AG04450 (cell line): ENCODE measurements around the gene TMEM131. TPM values are rescaled to one million over a fixed set of nuclear protein-coding genes. Genes with fewer than 3 reads are reported as not detected.

Source experiments
- CTCF ChIA-PET: fragments of 300-600, 350-600 bp; formaldehyde crosslinking; extraction: SDS; loops from one replicate; lab custom pipeline; 2022; ENCODE audit warnings: antibody characterized with exemption, inconsistent platforms; lab: Charles Lee
- POLR2A ChIA-PET: fragments of 350-600 bp; formaldehyde crosslinking; extraction: SDS; loops from one replicate; lab custom pipeline; 2021; ENCODE audit warnings: antibody characterized with exemption, inconsistent platforms; lab: Yijun Ruan, JAX
- DNase-seq: peaks from one replicate; pipeline ENCODE4 v3.0.0-alpha.2; 2011; ENCODE audit warnings: low read depth, low spot score
- H3K27ac ChIP-seq: one replicate; pipeline ENCODE4 v1.5.1; 2012; ENCODE audit warnings: low read depth, low read length, control low read depth
- H3K27me3 ChIP-seq: one replicate; pipeline ENCODE4 v1.6.0; 2012; ENCODE audit warnings: low read length; ENCODE audit not compliant: control insufficient read depth, insufficient read depth
- H3K4me3 ChIP-seq: 2 replicates; pipeline ENCODE4 v1.5.1; 2011; ENCODE audit warnings: mild to moderate bottlenecking, low read depth, low read length, control low read depth
- H3K9me3 ChIP-seq: 2 replicates; pipeline ENCODE4 v1.5.1; 2012; ENCODE audit warnings: low read length; ENCODE audit not compliant: control insufficient read depth, insufficient read depth
- CTCF ChIP-seq: IDR thresholded peaks from 2 replicates; pipeline ENCODE4 v1.5.1; 2011; ENCODE audit warnings: low read depth, low read length, control low read depth, inconsistent platforms
- polyA plus RNA-seq: library from polyadenylated mRNA; depleted of rRNA; stranded (reverse); fragments of >200 nt; gene quantifications from 2 replicates; pipeline ENCODE4 v1.2.3, GENCODE V29; 2011

TMEM131 gene
- polyA plus RNA-seq, 1 experiment: 24.4 TPM

DNA sequence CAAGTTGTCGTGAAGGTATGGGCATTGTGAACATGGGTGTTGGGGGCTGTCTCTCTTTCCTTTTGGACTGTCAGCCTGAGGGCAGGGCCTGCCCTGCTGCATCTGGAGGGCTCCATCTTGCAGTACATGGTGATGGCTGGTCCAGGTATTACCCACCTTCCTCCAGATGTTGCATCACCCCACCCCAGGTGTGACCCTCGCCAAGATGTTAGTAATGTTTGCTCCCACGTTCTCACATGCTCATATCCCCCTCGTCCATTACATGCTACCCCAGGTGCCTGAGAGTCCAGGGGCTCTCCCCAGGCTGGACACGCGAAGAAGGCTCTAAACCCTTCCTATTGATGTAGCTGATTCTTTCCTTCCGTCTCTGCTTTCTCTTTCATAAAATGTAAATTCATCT lies 268.5 kb downstream of the TMEM131 start:
- CTCF ChIA-PET: interaction anchor here (1.0 to 3.0 kb wide), 4 partner anchors 14 to 137 kb away, joined by 4 to 9 read pairs (median 6); no protein-coding TSS in a partner anchor
- Histone ChIP-seq H3K27me3 (peaks cover 20% of the 10 kb centered on the region), H3K4me3 (no peak overlapping the region), H3K27ac (no peak overlapping the region), H3K9me3 (peaks cover 41% of the 10 kb centered on the region)
- DNase-seq: no peak
- POLR2A ChIA-PET: interaction anchor here (1.1 kb wide), 1 partner anchor 19 kb away, joined by 5 read pairs; no protein-coding TSS in a partner anchor
- no peak for TF ChIP-seq CTCF

GRCh38 chr2:97726261-97727064 lies 269.3 kb downstream of the TMEM131 start:
- no peak for DNase-seq
- H3K4me3 ChIP-seq: no peak overlapping the region
- CTCF ChIA-PET: interaction anchor here (1.0 to 3.0 kb wide), 4 partner anchors 17 to 136 kb away, joined by 5 to 9 read pairs (median 6); no protein-coding TSS in a partner anchor
- no peak for TF ChIP-seq CTCF
- H3K27ac ChIP-seq: peak overlapping the region; percentile 54
- peaks cover 37% of the 10 kb centered on the region for H3K9me3 ChIP-seq
- POLR2A ChIA-PET: interaction anchor here (0.6 to 1.0 kb wide), 2 partner anchors 18 to 46 kb away, joined by 3 to 7 read pairs; no protein-coding TSS in a partner anchor
- peaks cover 20% of the 10 kb centered on the region for H3K27me3 ChIP-seq

DNA sequence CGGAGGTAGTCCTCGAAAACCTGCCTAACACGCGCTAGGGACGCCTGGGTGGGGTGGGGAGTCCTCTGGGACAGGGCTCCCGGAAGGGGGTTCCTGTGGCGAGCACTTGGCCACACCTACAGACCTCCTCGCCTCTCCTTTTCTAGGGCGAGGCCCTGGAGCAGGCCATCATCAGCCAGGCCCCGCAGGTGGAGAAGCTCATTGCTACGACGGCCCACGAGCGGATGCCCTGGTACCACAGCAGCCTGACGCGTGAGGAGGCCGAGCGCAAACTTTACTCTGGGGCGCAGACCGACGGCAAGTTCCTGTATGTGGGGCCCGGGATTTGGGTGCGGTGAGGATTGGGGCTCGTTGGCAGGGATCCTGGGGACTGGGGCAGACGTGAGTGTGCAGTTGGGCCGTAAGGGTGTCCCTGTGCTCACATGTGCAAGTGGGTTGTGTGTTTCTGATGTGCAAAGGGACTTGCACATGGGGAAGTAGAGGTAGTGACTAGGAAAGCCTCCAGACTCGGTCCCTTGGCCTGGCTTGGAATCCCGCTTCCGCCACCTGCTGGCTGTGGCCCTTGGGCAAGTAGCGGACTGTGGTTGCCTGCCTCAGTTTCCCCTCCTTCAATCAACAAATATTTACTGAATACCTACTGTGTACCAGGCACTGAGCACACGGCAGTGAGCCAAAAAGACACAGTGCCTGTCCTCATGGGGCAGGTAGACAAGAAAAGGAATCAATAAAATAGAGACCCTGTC lies 270.6 kb downstream of the TMEM131 start:
- Histone ChIP-seq H3K27me3 (peaks cover 20% of the 10 kb centered on the region), H3K27ac (no peak overlapping the region), H3K9me3 (peaks cover 25% of the 10 kb centered on the region), H3K4me3 (no peak overlapping the region)
- no peak for TF ChIP-seq CTCF
- ChIA-PET POLR2A (no interaction called here), CTCF (interaction anchor here (1.0 kb wide), 1 partner anchor 16 kb away, joined by 5 read pairs; no protein-coding TSS in a partner anchor)
- no peak for DNase-seq

GRCh38 chr2:97724501-97724900 lies 271.2 kb downstream of the TMEM131 start:
- Histone ChIP-seq H3K27me3 (peaks cover 23% of the 10 kb centered on the region), H3K4me3 (no peak overlapping the region), H3K27ac (no peak overlapping the region), H3K9me3 (peaks cover 20% of the 10 kb centered on the region; the same call in 1 of the 2 replicates)
- TF ChIP-seq CTCF: no peak
- ChIA-PET POLR2A (no interaction called here), CTCF (no interaction called here)
- DNase-seq: no peak

DNA sequence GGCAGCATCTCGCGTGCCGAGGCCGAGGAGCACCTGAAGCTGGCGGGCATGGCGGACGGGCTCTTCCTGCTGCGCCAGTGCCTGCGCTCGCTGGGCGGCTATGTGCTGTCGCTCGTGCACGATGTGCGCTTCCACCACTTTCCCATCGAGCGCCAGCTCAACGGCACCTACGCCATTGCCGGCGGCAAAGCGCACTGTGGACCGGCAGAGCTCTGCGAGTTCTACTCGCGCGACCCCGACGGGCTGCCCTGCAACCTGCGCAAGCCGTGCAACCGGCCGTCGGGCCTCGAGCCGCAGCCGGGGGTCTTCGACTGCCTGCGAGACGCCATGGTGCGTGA lies 271.7 kb downstream of the TMEM131 start:
- no peak for TF ChIP-seq CTCF
- no peak overlapping the region for H3K4me3 ChIP-seq
- ChIA-PET CTCF (no interaction called here), POLR2A (no interaction called here)
- H3K27me3 ChIP-seq: peaks cover 23% of the 10 kb centered on the region
- H3K27ac ChIP-seq: no peak overlapping the region
- peaks cover 20% of the 10 kb centered on the region; the same call in 1 of the 2 replicates for H3K9me3 ChIP-seq
- no peak for DNase-seq
